HG03045 (cell line): ENCODE data around the gene PSMC4.
"Not testable (repeated sequence)": the region's sequence is repeated elsewhere in the genome, so short reads cannot be mapped to it uniquely, and the experiment has no call there.

Experiments
- ATAC-seq: cut with Tn5 transposase; IDR thresholded peaks from one replicate; pipeline ENCODE4 v1.9.1; 2021; ENCODE audit warnings: mild to moderate bottlenecking, moderate library complexity; ENCODE audit not compliant: unreplicated experiment

PSMC4 gene

GRCh38 chr19:39943586-39943985, 27.4 kb upstream of the PSMC4 start:
- no peak for ATAC-seq

DNA sequence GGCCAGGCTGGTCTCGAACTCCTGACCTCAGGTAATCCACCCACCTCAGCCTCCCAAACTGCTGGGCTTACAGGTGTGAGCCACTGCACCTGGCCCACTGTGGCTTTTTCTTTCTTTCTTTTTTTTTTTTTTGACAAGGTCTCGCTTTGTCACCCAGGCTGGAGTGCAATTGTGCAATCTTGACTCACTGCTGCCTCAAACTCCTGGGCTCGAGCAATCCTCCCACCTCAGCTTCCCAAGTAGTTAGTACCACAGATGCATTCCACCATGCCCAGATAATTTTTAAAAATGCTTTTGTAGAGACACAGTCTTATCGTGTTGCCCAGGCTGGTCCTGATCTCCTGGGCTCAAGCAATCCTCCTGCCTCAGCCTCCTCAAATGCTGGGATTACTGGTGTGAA, 24.4 kb upstream of the PSMC4 start:
- no peak for ATAC-seq

- ATAC-seq = no peak
Measured at GRCh38 chr19:39949026-39949747, 21.8 kb upstream of the PSMC4 start.

- ATAC-seq = no peak
Measured at GRCh38 chr19:39951065-39951650, 19.8 kb upstream of the PSMC4 start.

DNA sequence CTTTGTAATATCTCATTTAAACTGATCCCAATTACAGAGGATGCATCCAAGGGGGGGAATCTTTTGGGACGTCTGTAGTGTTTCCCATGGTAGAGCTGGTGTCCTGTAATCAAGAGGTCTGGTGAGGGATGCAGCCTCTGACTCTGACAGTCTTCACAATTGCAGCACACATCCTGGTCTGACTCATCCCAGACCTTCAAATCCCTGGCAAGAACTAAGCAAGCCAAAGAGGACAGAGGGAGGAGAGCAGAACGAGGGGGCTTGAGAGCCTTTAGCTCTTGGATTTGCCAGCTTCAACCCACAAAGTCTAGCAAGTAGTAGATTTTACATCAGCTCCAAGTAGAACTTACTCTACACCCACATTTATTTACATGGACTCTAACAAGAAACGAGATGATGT, 19.3 kb upstream of the PSMC4 start:
- no peak for ATAC-seq

GRCh38 chr19:39953915-39954314, 17.1 kb upstream of the PSMC4 start:
- ATAC-seq = no peak

DNA sequence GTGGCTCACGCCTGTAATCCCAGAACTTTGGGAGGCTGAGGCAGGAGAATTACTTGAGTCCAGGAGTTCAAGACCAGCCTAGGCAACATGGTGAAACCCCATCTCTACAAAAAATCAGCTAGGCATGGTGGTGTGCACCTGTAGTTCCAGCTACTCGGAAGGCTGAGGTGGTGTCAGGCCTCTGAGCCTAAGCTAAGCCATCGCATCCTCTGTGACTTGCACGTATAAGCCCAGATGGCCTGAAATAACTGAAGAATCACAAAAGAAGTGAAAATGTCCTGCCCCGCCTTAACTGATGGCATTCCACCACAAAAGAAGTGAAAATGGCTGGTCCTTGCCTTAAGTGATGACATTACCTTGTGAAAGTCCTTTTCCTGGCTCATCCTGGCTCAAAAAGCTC, 13.1 kb upstream of the PSMC4 start:
- ATAC-seq = not testable (repeated sequence)

- not testable (repeated sequence) for ATAC-seq
Measured at GRCh38 chr19:39958942-39959341, 12.0 kb upstream of the PSMC4 start.

- ATAC-seq = not testable (repeated sequence)
Measured at GRCh38 chr19:39959407-39959806, 11.6 kb upstream of the PSMC4 start.

DNA sequence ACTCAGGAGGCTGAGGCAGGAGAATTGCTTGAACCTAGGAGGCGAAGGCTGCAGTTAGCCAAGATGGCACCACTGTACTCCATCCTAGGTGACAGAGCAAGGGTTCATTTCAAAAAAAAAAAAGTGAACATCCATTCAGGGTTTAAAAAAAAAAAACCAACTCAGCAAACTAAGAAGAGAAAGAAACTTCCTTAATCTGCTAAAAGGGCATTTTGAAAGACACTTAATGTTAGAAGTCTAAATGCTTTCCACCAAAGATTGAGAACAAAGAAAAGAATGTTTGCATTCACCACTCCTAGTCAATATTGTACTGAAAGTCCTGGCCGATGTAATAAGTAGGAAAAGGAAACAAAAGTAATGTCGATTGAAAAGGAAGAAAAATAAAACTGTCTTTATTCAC, 7.1 kb upstream of the PSMC4 start:
- ATAC-seq = no peak

DNA sequence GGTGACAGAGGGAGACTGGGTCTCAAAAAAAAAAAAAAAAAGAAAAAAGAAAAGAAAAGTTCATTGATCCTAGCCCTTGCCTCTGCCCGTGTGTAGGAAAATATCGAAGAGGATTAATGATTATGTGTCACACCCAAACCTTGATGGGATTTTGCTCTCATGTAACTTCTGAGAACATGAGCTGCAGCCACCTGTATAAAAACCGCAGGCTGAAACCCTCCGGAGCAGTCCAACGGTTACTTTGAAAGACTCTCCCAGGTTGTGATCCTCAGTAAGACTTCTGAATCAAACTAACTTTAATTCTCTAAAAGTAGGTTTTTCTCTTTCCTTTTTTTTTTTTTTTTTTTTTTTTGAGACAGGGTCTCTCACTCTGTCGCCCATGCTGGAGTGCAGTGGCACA, 4.3 kb upstream of the PSMC4 start:
- no peak for ATAC-seq

GRCh38 chr19:39967561-39967960, 3.4 kb upstream of the PSMC4 start:
- no peak for ATAC-seq

- ATAC-seq = no peak
Measured at GRCh38 chr19:39968789-39969188, 2.2 kb upstream of the PSMC4 start.

DNA sequence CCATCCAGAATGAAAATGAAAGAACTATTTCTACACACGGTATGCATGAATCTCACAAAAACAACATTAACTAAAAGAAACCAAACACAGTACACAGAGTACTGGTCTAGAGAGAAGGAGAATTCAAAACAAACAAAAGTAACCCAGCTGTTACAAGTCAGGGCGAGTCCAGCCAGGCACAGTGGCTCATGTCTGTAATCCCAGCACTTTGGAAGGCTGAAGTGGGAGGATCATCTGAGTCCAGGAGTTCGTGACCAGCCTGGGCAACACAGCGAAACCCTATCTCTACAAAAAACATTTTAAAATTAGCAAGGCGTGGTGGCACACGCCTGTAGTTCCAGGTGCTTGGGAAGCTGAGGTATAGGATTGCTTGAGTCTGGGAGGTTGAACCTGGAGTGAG, 1.7 kb upstream of the PSMC4 start:
- no peak for ATAC-seq

DNA sequence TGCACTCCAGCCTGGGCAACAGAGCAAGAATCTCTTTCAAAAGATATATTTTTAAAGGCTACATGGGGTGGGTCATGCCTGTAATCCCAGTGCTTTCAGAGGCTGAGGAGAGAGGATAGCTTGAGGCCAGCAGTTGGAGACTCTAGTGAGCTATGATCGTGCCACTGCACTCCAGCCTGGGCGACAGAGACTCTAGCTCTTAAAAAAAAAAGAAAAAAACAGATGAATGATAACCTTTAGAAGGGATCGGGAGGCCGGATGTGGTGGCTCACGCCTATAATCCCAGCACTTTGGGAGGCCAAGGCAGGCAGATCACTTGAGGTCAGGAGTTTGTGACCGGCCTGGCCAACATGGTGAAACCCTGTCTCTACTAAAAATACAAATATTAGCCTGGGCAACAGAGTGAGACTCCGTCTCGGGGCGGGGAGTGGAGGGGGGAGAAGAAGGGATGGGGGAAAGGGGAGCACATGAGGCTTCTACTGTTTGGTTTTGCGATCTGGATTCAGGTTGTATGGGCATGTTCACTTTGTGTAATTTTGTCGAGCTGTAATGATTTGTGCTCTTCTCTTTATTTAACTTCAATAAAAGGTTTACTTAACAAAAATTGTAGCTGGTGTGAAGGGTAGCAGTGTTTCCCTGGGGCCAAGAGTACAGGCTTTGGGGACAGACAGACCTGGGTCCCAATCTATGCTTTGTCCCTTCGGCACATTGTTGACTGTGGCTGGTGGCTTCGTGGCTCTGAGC, 1.1 kb upstream of the PSMC4 start:
- no peak for ATAC-seq

DNA sequence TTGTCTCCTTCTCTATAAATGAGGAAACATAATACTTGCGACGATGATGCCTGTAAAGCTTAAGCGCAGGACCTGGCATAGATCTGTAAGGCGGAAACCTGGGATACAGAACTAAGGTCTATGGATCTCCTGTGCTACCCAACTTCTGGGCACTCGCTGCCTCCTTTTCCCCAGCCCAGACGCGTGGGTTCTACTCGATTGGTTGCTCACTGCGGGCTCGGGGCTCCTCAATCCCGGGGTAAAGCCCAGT, 615 bp upstream of the PSMC4 start:
- no peak for ATAC-seq

GRCh38 chr19:39971380-39972035, 543 bp downstream of the PSMC4 start:
- ATAC-seq = no peak

DNA sequence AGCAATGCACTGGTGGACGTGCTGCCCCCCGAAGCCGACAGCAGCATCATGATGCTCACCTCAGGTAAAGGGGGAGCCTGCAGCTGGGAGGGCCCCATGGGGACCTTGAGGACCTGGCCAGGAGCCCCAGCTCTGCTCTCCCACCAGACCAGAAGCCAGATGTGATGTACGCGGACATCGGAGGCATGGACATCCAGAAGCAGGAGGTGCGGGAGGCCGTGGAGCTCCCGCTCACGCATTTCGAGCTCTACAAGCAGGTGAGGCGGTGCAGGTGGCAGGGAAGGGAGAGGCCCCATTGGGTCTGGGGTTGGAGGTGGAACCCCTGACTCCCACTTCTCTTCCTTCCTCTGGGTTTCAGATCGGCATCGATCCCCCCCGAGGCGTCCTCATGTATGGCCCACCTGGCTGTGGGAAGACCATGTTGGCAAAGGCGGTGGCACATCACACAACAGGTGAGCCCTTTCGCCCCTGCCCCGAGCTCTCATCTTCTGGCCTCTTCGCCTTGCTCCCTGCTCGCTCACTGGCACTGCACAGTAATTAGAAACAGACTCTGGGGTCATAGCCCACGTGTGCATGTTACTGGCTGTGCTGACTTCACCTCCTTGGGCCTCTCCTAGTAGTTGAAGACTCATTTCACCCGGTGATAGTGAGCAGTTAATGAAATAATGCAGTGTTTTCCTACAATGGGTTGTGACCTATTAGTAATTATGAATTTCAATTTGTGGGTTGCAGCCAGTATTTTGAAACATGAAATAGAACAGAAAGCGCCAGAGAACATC, 3.6 kb downstream of the PSMC4 start:
- no peak for ATAC-seq

DNA sequence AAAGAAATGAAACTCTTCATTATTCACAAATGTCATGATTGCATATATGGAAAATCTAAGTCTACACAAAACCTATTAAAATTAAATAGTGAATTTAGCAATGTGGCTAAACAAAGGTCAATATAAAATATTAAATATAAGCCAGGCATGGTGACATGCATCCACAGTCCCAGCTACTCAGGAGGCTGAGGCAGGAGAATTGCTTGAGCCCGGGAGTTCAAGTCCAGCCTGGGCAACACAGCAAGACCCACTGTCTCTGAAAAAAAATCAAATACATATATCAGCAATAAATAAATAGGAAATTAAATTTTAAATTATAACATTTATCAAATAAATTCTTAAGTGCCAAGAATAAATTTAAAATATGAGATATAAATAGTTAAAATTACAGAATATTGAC, 11.9 kb downstream of the PSMC4 start:
- ATAC-seq = no peak

- ATAC-seq = no peak
Measured at GRCh38 chr19:39983695-39984300, 12.8 kb downstream of the PSMC4 start.

GRCh38 chr19:39986643-39987042, 15.7 kb downstream of the PSMC4 start:
- ATAC-seq = no peak
